BE2C (cell line): ENCODE measurements around the gene NAALADL1.
A peak's percentile ranks its signal among the peaks of the same experiment; 100 is the strongest.

Experiments used
- DNase-seq: peaks from one replicate; pipeline ENCODE4 v3.0.0-alpha.2; 2020
- H3K27me3 ChIP-seq: fragments of 250-450 bp; sonication (Bioruptor Pico); 2 replicates; pipeline ENCODE4 v1.5.1; 2020; ENCODE audit warnings: mild to moderate bottlenecking
- H3K36me3 ChIP-seq: fragments of 250-450 bp; sonication (Bioruptor Pico); 2 replicates; pipeline ENCODE4 v1.5.1; 2020; ENCODE audit warnings: mild to moderate bottlenecking
- H3K4me1 ChIP-seq: fragments of 250-450 bp; sonication (Bioruptor Pico); 2 replicates; pipeline ENCODE4 v1.5.1; 2020
- H3K4me3 ChIP-seq: 2 replicates; pipeline ENCODE4 v1.5.1; 2011; ENCODE audit warnings: low read depth, low read length
- H3K9me3 ChIP-seq: fragments of 250-450 bp; sonication (Bioruptor Pico); 2 replicates; pipeline ENCODE4 v1.5.1; 2020
- TF ChIP-seq, protein P1 (sequence below): IDR thresholded peaks from 2 replicates; pipeline ENCODE4 v1.5.1; 2012; ENCODE audit warnings: mild to moderate bottlenecking, low read depth, low read length

NAALADL1 gene

GRCh38 chr11:65040847-65041622 is 17.3 kb downstream of the NAALADL1 start, which contains the start of gene SAC3D1:
Gene SAC3D1, plus strand, starts transcription at chr11:65041210. Its CDS starts 83 bp downstream, at chr11:65041293.
- H3K9me3 ChIP-seq, result no peaks in the 10 kb centered on the region
- H3K36me3 ChIP-seq, result no peaks in the 10 kb centered on the region
- H3K4me1 ChIP-seq, result no peaks in the 10 kb centered on the region
- no peaks in the 10 kb centered on the region; the same call in 1 of the 2 replicates for H3K27me3 ChIP-seq
- peak within 1 kb of the TSS; percentile 59 for H3K4me3 ChIP-seq
- TF ChIP-seq, protein P1, sequence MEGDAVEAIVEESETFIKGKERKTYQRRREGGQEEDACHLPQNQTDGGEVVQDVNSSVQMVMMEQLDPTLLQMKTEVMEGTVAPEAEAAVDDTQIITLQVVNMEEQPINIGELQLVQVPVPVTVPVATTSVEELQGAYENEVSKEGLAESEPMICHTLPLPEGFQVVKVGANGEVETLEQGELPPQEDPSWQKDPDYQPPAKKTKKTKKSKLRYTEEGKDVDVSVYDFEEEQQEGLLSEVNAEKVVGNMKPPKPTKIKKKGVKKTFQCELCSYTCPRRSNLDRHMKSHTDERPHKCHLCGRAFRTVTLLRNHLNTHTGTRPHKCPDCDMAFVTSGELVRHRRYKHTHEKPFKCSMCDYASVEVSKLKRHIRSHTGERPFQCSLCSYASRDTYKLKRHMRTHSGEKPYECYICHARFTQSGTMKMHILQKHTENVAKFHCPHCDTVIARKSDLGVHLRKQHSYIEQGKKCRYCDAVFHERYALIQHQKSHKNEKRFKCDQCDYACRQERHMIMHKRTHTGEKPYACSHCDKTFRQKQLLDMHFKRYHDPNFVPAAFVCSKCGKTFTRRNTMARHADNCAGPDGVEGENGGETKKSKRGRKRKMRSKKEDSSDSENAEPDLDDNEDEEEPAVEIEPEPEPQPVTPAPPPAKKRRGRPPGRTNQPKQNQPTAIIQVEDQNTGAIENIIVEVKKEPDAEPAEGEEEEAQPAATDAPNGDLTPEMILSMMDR, result no peak
- peak; percentile 91 for DNase-seq

DNA sequence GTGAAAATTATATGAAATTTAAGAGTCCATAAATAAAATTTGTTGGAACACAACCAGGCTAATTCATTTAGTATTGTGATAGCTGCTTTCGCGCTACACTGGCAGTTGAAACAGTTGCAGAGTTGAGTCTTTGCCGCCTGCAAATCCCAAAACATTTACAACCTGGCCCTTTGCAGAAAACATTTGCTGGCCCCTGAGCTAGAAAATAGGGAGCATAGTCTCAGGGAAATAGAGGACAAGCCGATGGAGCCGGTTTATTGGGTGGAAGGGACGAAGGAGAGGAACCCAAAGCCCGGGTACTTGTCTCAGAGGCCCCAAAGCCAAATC is 17.9 kb downstream of the NAALADL1 start:
- Histone ChIP-seq H3K36me3 (no peaks in the 10 kb centered on the region), H3K4me3 (peak overlapping the region; percentile 59), H3K27me3 (no peaks in the 10 kb centered on the region; the same call in 1 of the 2 replicates), H3K9me3 (no peaks in the 10 kb centered on the region), H3K4me1 (no peaks in the 10 kb centered on the region)
- DNase-seq, result no peak
- TF ChIP-seq, protein P1, result no peak

- H3K36me3 ChIP-seq, result no peaks in the 10 kb centered on the region
- no peaks in the 10 kb centered on the region; the same call in 1 of the 2 replicates for H3K27me3 ChIP-seq
- H3K4me1 ChIP-seq, result no peaks in the 10 kb centered on the region
- DNase-seq, result no peak
- no peaks in the 10 kb centered on the region for H3K9me3 ChIP-seq
- TF ChIP-seq, protein P1, result no peak
- H3K4me3 ChIP-seq, result no peak overlapping the region
These were observed 21.4 kb downstream of the NAALADL1 start for GRCh38 chr11:65036931-65037330.

DNA sequence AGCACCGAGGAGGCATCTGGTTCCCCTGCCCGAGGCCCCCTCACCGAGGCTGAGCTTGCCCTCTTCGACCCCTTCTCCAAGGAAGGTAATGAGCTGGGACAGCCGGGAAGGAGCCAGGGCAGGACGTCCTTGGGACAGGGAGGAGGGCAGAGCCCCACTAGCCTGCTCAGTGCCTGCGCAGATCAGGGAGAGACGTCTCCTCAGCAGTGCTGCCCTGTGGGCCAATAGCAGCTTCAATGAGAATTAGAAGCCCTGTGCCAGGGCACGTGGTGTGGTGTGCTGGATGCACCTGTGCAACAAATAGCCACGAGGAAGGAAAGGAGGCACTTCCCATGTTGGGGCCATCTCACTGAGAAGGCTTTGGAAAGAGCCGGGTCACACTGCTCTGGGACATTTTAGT is 22.8 kb downstream of the NAALADL1 start:
- no peak for DNase-seq
- H3K27me3 ChIP-seq, result no peaks in the 10 kb centered on the region
- no peaks in the 10 kb centered on the region for H3K36me3 ChIP-seq
- H3K9me3 ChIP-seq, result no peaks in the 10 kb centered on the region
- H3K4me3 ChIP-seq, result no peak overlapping the region
- H3K4me1 ChIP-seq, result no peaks in the 10 kb centered on the region
- TF ChIP-seq, protein P1, result no peak

DNA sequence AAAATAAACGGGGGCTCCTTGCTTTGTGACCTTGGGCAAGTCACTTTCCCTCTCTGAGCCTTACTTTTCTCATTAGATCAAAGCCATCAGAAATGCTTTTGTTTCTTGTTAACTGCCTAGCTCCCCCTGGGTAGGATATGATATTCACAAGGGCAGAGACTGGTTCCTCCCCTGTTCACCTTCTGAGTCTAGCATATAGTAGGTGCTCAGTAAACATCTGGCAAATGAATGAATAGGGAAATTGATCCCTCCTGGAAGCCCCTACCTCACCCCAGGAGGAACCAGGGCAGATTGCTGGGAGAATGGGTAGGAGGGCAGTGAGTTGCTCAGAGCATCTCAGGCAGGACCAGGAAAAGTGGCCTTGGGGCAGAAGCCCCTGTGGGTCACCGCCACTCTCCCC is 23.9 kb downstream of the NAALADL1 start:
- Histone ChIP-seq H3K9me3 (no peaks in the 10 kb centered on the region), H3K4me1 (no peaks in the 10 kb centered on the region), H3K4me3 (no peak overlapping the region), H3K27me3 (no peaks in the 10 kb centered on the region), H3K36me3 (no peaks in the 10 kb centered on the region)
- TF ChIP-seq, protein P1, result no peak
- DNase-seq, result no peak

DNA sequence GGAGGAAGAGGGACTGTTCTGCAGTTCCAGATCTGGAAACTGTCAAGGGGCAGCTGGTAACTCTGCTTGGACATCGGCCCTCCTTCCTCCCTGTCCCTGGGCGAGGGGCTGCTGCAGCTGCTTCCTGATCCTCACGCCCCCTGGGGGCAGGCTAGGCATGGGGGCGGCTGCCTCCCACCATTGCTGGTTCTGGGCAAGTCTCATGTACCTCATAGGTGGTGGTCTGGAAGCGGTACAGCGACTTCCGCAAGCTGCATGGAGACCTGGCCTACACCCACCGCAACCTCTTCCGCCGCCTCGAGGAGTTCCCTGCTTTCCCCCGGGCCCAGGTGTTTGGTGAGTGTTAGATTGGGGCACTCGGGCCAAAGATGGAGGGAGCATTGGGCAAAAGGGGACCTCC is 26.1 kb downstream of the NAALADL1 start:
- TF ChIP-seq, protein P1, result no peak
- H3K27me3 ChIP-seq, result no peaks in the 10 kb centered on the region
- H3K9me3 ChIP-seq, result no peaks in the 10 kb centered on the region

More for the DNA sequence above, 26.1 kb downstream of the NAALADL1 start:
- Histone ChIP-seq H3K4me1 (no peaks in the 10 kb centered on the region), H3K36me3 (no peaks in the 10 kb centered on the region), H3K4me3 (no peak overlapping the region)
- no peak for DNase-seq
